Superior temporal gyrus (tissue), 1 donor: ENCODE results near the gene DNAH1.

ENCODE experiments used
- DNase-seq: peaks from one replicate; pipeline ENCODE4 v3.0.0-alpha.2; 2016; ENCODE audit errors: extremely low spot score

The DNAH1 gene

DNA sequence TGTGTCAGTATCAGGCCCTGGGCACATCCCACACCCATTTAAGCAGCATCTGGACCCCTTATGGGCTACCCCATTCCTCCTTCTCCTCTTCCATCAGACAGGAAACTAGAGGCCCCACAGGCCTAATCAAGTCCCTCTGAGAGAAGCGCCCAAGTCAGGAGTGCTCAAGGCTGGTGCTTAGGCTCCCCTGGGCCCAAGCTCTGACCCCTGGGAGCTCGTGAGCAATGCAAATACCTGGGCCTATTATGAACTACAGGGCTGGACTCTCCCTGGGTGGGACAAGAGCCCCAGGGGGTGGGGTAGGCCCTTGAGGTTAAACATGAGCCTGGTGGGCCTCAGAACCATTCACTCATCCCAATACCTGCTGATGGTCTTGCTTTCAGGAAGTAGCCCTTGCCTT, 71.4 kb downstream of the DNAH1 start:
- no peak for DNase-seq

DNA sequence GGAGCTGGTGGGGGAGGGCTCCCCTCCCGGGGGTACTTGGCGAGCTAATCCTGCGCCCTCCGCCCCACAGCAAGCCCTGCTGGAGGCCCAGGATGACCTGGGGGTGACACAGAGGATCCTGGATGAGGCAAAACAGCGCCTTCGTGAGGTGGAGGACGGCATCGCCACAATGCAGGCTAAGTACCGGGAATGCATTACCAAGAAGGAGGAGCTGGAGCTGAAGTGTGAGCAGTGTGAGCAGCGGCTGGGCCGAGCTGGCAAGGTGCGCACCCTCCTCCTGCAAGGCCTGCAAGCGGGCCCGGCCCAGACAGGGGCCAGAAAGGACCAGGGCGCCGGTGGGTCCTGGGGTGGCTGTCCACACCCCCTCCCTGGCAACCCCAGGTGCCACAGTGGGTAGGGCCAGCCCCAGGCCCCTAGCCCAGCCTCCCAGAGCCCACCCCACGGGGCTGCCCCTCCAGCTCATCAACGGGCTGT, 72.3 kb downstream of the DNAH1 start:
- DNase-seq, result no peak

DNA sequence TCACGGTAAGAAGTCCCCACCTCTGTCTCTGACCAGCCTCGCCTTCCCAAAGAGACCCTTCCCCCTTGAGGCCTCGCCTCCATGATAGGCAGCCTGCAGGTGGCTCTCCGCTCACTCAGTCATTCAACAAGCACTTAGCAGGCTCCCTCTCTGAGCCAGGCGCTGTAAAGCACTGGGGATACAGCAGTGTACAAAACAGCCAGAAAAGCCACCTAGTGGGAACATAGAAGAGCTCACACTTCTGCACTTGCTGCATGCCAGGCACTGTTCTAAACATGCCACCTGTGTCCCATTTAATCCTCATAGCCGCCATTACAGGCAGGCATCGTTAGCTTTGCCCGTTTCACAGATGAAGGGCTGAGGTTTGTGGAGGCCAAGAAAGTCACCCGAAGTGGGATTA, 72.8 kb downstream of the DNAH1 start:
- DNase-seq, result no peak

DNA sequence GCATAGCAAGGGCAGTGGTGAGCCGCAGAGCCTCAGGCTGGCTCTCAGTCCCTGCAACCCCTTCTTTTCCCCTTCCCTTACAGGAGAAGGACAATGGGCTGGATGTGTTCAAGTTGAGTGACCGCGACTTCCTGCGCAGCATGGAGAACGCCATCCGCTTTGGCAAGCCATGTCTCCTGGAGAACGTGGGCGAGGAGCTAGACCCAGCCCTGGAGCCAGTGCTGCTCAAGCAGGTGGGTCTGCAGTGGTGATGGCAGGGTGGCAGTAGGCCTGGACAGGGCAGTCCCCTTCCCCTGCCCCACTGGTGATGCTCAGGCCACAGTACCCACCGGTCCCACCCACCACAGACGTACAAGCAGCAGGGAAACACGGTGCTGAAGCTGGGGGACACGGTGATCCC, 75.0 kb downstream of the DNAH1 start:
- no peak for DNase-seq

DNA sequence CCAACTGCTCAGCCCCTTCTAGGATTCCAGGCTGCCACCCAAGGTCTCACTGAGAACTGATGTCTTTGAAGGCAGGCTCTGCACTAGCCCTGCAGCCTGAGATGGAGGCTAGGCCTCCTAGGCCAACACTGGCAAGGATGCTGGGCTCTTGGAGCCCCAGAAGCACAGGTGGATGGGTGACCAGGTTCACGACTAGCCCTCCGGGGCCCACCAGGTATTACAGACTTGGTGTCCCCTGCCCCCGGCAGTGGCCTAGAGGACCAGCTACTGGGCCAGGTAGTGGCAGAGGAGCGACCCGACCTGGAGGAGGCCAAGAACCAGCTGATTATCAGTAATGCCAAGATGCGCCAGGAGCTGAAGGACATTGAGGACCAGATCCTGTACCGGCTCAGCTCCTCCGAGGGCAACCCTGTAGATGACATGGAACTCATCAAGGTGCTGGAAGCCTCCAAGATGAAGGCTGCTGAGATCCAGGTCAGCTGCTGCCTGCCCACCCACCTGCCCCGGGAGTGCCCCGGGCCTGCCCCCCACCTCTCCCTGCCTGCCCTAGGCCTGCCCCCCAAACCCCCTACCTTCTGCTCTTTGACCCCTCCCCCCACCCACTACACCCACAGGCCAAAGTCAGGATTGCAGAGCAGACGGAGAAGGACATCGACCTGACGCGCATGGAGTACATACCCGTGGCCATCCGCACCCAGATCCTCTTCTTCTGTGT, 76.3 kb downstream of the DNAH1 start:
- DNase-seq, result no peak

DNA sequence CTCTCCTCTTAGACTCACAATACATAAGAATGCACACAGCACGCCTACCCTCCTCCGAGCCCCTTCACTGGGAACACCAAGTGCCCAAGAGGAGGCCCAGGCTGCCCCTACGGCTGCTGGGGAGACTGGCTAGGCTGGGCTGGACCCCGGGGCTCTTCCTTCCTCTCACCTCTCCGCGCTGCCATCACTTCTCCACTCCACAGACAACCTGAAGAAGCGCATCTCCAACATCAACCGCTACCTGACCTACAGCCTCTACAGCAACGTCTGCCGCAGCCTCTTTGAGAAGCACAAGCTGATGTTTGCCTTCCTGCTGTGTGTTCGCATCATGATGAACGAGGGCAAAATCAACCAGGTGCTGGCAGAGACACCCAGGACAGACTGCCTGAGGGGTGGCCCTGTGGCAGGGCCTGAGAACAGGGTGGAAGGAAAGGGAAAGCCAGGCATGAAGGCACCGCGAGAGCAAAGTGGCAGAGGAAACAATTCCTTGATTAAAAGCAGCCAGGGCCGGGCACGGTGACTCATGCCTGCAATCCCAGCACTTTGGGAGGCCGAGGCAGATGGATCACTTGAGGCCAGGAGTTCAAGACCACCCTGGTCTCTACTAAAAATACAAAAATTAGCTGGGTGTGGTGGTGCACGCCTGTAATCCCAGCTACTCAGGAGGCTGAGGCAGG, 77.2 kb downstream of the DNAH1 start:
- DNase-seq, result no peak

DNA sequence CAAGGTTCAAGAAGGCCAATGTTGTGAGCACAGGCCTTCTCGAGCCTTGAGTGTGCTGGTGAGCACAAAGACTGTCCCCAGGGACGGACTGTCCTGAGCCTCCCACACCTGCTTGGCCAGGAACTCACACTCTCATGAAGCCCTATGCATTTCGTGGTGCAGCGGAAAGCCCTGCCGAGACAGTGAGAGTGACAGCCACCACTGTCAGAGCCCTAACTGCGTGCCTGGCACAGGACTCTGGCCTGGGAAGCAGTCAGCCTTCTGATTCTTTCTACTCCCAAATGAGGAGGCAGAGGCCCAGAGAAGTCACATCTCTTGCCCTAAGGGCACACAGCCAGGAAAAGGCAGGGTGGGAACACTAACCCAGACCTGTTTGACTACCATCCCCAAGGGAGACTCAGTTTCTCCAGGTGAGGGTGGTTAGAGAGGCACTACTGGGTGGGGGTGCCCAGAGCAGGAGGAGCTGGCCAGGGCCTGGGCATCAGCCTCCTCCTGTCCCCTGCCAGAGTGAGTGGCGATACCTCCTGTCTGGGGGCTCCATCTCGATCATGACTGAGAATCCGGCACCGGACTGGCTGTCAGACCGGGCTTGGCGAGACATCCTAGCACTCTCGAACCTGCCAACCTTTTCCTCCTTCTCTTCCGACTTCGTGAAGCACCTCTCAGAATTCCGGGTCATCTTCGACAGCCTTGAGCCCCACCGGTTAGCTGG, 78.0 kb downstream of the DNAH1 start:
- DNase-seq, result no peak

DNA sequence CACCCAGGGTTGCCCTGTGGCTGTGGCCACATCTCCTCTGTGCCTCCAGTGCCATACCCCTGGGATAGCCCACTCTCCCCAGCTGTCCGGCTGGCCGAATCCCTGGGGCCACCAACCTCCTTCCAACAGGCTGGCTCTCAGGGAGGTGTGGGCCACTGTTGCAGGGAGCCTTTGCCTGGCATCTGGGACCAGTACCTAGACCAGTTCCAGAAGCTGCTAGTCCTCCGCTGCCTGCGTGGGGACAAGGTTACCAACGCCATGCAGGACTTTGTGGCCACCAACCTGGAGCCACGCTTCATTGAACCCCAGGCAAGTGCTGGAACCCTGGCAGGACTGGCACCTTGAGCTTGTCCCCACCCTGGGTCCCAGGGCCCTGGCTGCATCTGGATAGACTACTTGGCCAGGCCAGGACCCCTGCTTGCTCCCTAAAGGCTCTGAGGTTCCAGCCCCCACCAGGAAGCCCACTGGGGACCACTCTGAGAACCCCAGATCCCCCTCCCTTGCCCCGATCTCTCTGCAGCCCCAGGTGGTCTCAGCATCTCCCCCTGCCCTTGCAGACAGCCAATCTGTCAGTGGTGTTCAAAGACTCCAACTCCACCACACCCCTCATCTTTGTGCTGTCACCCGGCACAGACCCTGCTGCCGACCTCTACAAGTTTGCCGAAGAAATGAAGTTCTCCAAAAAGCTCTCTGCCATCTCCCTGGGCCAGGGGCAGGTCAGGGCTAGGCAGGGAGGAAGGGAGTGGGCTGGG, 78.8 kb downstream of the DNAH1 start:
- DNase-seq, result no peak

DNA sequence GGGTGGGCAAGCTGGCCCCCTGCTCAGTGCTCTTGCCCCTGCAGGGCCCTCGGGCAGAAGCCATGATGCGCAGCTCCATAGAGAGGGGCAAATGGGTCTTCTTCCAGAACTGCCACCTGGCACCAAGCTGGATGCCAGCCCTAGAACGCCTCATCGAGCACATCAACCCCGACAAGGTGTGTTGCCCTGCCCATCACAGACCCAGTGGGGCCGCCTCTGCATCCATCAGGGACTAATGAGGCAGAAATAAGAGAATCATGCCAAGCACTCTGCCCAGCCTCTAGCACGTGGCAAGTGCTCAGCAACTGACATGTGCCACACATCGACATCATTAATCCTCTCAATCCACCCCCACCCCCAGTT, 79.4 kb downstream of the DNAH1 start:
- no peak for DNase-seq

DNA sequence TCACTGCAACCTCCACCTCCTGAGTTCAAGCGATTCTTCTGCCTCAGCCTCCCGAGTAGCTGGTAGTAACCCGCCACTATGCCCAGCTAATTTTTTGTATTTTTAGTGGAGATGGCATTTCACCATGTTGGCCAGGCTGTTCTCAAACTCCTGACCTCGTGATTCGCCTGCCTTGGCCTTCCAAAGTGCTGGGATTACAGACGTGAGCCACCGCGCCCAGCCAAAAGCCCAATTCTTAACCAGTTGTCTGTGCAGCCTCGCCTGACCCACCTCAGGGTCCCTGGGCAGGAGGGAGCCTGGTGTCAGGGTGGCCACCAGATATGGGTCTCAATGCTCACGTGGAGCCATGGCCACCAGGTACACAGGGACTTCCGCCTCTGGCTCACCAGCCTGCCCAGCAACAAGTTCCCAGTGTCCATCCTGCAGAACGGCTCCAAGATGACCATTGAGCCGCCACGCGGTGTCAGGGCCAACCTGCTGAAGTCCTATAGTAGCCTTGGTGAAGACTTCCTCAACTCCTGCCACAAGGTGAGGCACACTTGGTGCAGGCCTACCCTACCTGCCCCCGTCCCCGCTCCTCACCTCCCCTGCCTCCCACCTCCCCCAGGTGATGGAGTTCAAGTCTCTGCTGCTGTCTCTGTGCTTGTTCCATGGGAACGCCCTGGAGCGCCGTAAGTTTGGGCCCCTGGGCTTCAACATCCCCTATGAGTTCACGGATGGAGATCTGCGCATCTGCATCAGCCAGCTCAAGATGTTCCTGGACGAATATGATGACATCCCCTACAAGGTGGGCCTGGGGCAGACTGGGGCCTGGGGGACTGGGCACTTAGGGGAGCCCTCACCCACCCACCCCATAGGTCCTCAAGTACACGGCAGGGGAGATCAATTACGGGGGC, 80.1 kb downstream of the DNAH1 start:
- DNase-seq, result no peak

DNA sequence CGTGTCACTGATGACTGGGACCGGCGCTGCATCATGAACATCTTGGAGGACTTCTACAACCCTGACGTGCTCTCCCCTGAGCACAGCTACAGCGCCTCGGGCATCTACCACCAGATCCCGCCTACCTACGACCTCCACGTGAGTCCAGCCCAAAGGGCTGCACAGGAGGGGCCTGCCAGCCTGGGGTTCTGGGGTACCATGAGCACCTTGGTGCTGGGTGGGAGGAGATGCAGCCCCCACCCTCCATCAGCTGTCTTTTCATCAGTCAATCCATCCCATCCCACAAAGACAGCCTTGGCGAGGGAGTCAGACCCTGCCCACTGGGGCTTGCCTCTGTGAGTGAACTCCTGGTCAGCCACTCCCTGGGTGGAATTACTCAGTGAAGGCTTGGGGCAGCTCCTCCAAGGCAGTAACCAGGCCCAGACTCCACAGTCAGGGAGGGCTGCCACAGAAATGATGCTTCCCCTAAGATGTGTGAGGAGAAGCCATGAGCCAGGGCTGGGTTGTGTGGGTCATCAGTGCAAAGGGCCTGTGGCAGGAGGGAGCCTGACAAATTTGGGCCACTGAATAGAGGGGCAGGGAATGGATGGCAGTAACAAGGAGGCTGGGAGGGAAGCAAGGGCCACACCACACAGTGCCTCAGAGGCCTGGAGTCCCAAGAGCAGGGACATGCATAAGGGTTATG, 80.9 kb downstream of the DNAH1 start:
- no peak for DNase-seq

DNA sequence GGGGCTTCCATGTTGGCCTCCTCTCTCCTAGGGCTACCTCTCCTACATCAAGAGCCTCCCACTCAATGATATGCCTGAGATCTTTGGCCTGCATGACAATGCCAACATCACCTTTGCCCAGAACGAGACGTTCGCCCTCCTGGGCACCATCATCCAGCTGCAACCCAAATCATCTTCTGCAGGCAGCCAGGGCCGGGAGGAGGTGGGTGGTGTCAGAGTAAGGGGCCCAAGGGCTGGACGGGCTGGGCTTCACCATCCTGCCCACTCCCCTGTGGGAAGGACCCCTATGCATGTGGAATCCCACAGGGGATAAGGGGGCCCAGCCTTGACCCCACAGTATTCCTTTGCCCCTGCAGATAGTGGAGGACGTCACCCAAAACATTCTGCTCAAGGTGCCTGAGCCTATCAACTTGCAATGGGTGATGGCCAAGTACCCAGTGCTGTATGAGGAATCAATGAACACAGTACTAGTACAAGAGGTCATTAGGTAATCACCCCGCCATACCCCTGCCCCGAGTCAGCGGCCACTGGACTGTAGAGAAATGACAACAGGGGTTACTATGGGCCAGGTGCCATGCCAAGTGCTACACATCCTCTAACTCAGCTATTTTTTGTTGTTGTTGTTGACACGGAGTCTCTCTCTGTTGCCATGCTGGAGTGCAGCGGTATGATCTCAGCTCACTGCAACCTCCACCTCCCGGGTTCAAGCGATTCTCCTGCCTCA, 81.7 kb downstream of the DNAH1 start:
- DNase-seq, result no peak

DNA sequence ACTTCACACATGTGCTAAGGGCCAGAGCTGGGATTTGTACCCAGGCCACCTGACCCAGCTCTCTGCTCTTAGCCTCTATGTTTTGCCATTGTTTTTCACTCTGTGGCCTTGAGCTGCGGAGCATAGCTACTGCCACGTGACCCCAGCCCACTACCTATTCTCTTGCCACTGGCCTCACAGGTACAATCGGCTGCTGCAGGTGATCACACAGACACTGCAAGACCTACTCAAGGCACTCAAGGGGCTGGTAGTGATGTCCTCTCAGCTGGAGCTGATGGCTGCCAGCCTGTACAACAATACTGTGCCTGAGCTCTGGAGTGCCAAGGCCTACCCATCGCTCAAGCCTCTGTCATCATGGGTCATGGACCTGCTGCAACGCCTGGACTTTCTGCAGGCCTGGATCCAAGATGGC, 82.6 kb downstream of the DNAH1 start:
- no peak for DNase-seq

DNA sequence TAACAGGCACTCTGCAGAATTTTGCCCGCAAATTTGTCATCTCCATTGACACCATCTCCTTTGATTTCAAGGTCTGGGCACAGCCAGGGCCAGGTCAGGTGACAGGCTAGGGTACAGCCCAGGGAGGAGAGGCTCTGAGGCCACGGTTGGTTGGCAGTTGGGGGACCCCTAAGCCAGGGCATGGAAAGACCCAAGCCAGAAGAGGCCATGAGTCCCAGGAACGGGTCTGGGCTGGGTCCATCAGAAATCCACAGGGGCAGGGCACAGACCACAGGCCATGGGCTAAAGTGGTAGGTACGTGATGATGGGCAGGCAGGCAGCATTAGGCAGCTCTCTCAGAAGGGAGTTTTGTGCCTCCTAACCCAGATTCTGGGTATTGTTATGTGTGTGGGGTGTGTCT, 83.0 kb downstream of the DNAH1 start:
- no peak for DNase-seq

DNA sequence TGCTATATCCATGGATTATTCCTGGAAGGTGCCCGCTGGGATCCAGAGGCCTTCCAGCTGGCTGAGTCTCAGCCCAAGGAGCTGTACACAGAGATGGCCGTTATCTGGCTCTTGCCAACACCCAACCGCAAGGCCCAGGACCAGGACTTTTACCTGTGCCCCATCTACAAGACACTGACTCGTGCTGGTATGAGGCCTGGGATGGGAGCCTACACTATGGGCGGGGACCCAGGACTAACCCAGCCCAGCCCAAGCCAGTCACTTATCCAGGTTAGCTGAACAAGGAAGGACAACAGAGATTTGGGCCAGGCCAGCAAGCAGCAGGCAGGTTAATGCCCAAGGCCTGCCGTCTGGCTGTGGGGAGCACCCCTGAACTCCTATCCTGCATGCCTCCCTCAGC, 83.5 kb downstream of the DNAH1 start:
- no peak for DNase-seq

DNA sequence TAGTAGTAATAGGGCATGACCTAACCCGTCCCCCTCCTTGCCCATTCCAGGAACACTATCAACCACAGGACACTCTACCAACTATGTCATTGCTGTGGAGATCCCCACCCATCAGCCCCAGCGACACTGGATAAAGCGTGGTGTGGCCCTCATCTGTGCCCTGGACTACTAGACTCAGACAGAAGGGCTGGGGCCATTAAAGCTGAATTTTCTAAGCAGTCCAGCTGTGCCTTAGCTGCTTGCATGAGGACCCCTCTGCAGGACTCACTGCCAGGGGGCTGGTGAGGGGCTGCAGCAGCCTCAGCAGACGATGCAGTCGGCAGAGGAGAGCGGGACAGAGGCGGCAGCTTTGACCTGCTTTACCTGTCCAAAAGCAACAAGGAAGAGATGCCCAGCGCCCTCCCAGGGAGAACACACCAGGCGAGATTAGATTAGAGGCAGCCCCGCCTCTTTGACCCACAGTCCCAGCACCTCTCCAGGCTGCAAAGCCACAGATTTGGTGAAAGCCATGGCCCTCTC, 84.2 kb downstream of the DNAH1 start:
- no peak for DNase-seq

DNA sequence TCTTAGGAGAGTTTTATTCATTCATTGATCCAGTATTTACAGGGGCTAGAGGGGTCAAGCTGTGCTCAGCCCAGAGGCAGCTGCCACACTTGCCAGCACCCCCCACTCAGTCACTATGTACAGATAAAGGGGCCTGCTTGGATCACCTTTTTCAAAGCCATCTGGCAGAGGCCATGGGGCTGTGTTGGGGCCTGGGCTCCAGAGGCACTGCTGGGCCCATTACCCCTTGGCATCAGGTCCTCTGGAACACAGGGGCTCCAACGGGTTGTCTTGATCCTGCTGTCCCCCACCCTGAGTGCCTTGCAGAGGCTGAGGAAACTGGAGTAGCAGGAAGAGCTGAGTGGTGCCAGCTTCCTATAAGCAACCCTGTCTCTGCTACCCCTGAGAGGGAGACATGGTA, 84.9 kb downstream of the DNAH1 start:
- DNase-seq, result no peak

DNA sequence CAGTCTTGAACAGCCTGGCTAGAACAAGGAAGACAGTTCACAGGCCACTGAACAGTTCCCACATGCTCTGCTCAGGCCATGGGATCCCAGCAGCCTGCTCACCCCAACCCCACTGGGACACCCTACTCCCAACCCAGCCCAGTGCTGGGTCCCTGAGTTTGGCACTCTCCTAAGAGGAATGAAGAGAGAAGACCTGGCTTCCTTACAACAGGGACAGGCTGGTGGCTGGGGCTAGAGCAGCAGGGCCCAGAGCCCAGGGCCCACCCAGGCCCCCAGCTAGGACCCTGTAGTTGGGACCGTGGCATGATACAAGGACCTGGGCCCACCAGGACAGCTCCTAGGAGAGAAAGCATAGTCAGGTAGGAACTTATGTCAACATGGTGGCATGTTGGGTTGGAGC, 85.4 kb downstream of the DNAH1 start:
- no peak for DNase-seq

DNA sequence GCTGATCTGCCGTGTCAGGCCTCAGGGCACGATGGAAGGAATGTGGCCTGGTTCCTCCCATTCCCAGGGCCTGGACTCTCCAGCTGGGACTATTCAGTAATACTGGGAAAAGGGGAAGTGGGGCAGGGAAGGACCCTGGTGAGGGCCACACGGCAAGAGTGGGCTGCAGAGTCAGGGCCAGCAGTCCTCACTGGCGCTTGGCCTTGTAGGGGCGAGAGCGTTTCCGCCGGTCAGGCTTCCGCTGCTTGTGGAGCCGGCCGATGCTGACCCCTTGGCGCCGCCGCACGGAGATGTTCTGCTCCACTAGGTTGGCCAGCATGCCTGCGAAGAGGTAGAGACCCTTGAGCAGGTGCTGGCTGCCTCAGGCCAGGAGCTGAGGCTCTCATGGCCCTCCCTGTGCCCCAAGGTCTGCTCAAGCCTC, 86.0 kb downstream of the DNAH1 start:
- DNase-seq, result no peak
